Measurements from ENCODE around the gene MED19. TPM values are rescaled to one million over a fixed set of nuclear protein-coding genes. Genes with fewer than 3 reads are reported as not detected.

The MED19 gene
- total RNA-seq, 4 donors from 2014 or later, result 5.8 to 26.1 (median 11.8) TPM

GRCh38 chr11:57681168-57681567, 30.8 kb downstream of the MED19 start:
- 88% methylated on average over 1 of the region's 1 CpG for WGBS

GRCh38 chr11:57680552-57680874, 31.5 kb downstream of the MED19 start:
- Histone ChIP-seq H3K4me1 (peaks cover 8 to 43% (median 20%) of the 10 kb centered on the region in 4 donors), H3K4me3 (no peak overlapping the region), H3K27me3 (no peaks in the 10 kb centered on the region), H3K9me3 (no peaks in the 10 kb centered on the region), H3K36me3 (peaks cover 17 to 64% (median 57%) of the 10 kb centered on the region in 4 donors), H3K27ac (replicated peaks in 1 of 4) (no peak overlapping the region)
- WGBS, result 78% methylated on average over 2 of the region's 2 CpGs
- intact Hi-C loops (cut with DNase I), result no loop called here
- DNase-seq (ENCODE audit: extremely low spot score), result no peak
- no peak for TF ChIP-seq EP300 (IDR thresholded peaks at IDR 0.05)
- no peak for TF ChIP-seq POLR2AphosphoS5 (IDR thresholded peaks at IDR 0.05)
- no peak for TF ChIP-seq POLR2A (IDR thresholded peaks at IDR 0.05; ENCODE audit: low read depth)
- TF ChIP-seq CTCF (IDR thresholded peaks at IDR 0.05), result no peak

More at GRCh38 chr11:57681168-57681567, 30.8 kb downstream of the MED19 start:
- intact Hi-C loops (cut with DNase I), result no loop called here
- Histone ChIP-seq H3K36me3 (peaks cover 17 to 65% (median 59%) of the 10 kb centered on the region in 4 donors), H3K9me3 (no peaks in the 10 kb centered on the region), H3K4me1 (peaks cover 6 to 36% (median 17%) of the 10 kb centered on the region in 4 donors), H3K27me3 (no peaks in the 10 kb centered on the region), H3K27ac (replicated peaks in 1 of 4) (no peak overlapping the region), H3K4me3 (no peak overlapping the region)
- DNase-seq (ENCODE audit: extremely low spot score), result no peak
- TF ChIP-seq EP300 (IDR thresholded peaks at IDR 0.05) (no peak), CTCF (IDR thresholded peaks at IDR 0.05) (no peak), POLR2AphosphoS5 (IDR thresholded peaks at IDR 0.05) (no peak), POLR2A (IDR thresholded peaks at IDR 0.05; ENCODE audit: low read depth) (no peak)

GRCh38 chr11:57679396-57679795, 32.6 kb downstream of the MED19 start:
- no peak for TF ChIP-seq POLR2AphosphoS5 (IDR thresholded peaks at IDR 0.05)
- TF ChIP-seq EP300 (IDR thresholded peaks at IDR 0.05), result no peak
- no peak for TF ChIP-seq CTCF (IDR thresholded peaks at IDR 0.05)
- TF ChIP-seq POLR2A (IDR thresholded peaks at IDR 0.05; ENCODE audit: low read depth), result no peak
- H3K4me1 ChIP-seq, result peaks cover 8 to 52% (median 29%) of the 10 kb centered on the region in 4 donors

GRCh38 chr11:57675176-57675941, 36.7 kb downstream of the MED19 start:
- TF ChIP-seq EP300 (IDR thresholded peaks at IDR 0.05) (no peak), POLR2AphosphoS5 (IDR thresholded peaks at IDR 0.05) (no peak), POLR2A (IDR thresholded peaks at IDR 0.05; ENCODE audit: low read depth) (no peak), CTCF (IDR thresholded peaks at IDR 0.05) (no peak)
- no peaks in the 10 kb centered on the region for H3K27me3 ChIP-seq
- no peak overlapping the region for H3K27ac ChIP-seq (replicated peaks in 1 of 4)
- peaks cover 17 to 60% (median 40%) of the 10 kb centered on the region in 4 donors for H3K4me1 ChIP-seq
- no peak for DNase-seq (ENCODE audit: extremely low spot score)
- no peaks in the 10 kb centered on the region for H3K9me3 ChIP-seq
- H3K4me3 ChIP-seq, result no peak overlapping the region
- intact Hi-C loops (cut with DNase I), result no loop called here
- 91% methylated on average over 3 of the region's 3 CpGs for WGBS
- H3K36me3 ChIP-seq, result peaks cover 29 to 59% (median 53%) of the 10 kb centered on the region in 4 donors

More at GRCh38 chr11:57679396-57679795, 32.6 kb downstream of the MED19 start:
- no peak overlapping the region for H3K27ac ChIP-seq (replicated peaks in 1 of 4)
- intact Hi-C loops (cut with DNase I), result no loop called here
- WGBS, result 89% methylated on average over 4 of the region's 4 CpGs
- H3K9me3 ChIP-seq, result no peaks in the 10 kb centered on the region
- DNase-seq (ENCODE audit: extremely low spot score), result no peak
- no peaks in the 10 kb centered on the region for H3K27me3 ChIP-seq
- peaks cover 11 to 63% (median 56%) of the 10 kb centered on the region in 4 donors for H3K36me3 ChIP-seq
- no peak overlapping the region for H3K4me3 ChIP-seq

Data from esophagus muscularis mucosa (tissue), 4 donors.